Endothelial cell of umbilical vein (primary cell): Measurements from ENCODE around the gene COL1A1. TPM values are rescaled to one million over a fixed set of nuclear protein-coding genes. Genes with fewer than 3 reads are reported as not detected.

Source experiments
- BruUV-seq: library from RNA; stranded (reverse); fragments of 400-500 nt; replicated peaks from 2 replicates; lab custom pipeline; 2021; lab: Mats Ljungman, UMichigan
- CTCF ChIA-PET: fragments of 300-600, 350-600 bp; sonication (Branson Sonifier 250); formaldehyde crosslinking; loops from one replicate; lab custom pipeline; 2021; ENCODE audit warnings: antibody characterized with exemption, inconsistent platforms; lab: Charles Lee
- POLR2A ChIA-PET: fragments of 300-600, 350-600 bp; sonication (Branson Sonifier 250); formaldehyde crosslinking; loops from one replicate; lab custom pipeline; 2021; ENCODE audit warnings: antibody characterized with exemption, inconsistent platforms; lab: Charles Lee
- DNase-seq: peaks from one replicate; pipeline ENCODE4 v3.0.0-alpha.2; 2011; ENCODE audit warnings: low read depth, low spot score
- FAIRE-seq: peaks from 2 replicates; lab custom pipeline; 2011; peaks lifted over from hg19 to GRCh38; lab: Jason Lieb, UNC
- H2AFZ ChIP-seq: 2 replicates; pipeline ENCODE4 v1.6.0; 2012; ENCODE audit warnings: low read depth, low read length, control low read depth, inconsistent platforms
- H3K27ac ChIP-seq: 2 replicates; pipeline ENCODE4 v1.5.1; 2011; ENCODE audit warnings: low read depth, mild to moderate bottlenecking, control low read depth, low read length, moderate library complexity; ENCODE audit not compliant: insufficient read depth
- H3K27me3 ChIP-seq, 2 experiments: 2 replicates each; pipeline versions ENCODE4 v1.6.0 to v1.6.1; 2011; ENCODE audit warnings: low read length in 2 of 2, mixed read lengths in 1 of 2; ENCODE audit not compliant: control insufficient read depth in 2 of 2, insufficient read depth in 2 of 2
- H3K36me3 ChIP-seq, 2 experiments: 2 replicates in 1 of 2; 3 replicates in 1 of 2; pipeline ENCODE4 v1.5.1; 2011; ENCODE audit warnings: low read length in 2 of 2, mild to moderate bottlenecking in 1 of 2, moderate library complexity in 1 of 2; ENCODE audit not compliant: control insufficient read depth in 2 of 2, insufficient read depth in 2 of 2; ENCODE audit errors: extremely low read depth in 1 of 2
- H3K4me1 ChIP-seq: 3 replicates; pipeline ENCODE4 v1.5.1; 2011; ENCODE audit warnings: mild to moderate bottlenecking, low read length; ENCODE audit not compliant: control insufficient read depth, insufficient read depth; ENCODE audit errors: extremely low read depth
- H3K4me2 ChIP-seq: 2 replicates; pipeline ENCODE4 v1.6.1; 2011; ENCODE audit warnings: low read length, control low read depth, mixed read lengths; ENCODE audit not compliant: insufficient read depth
- H3K4me3 ChIP-seq, 3 experiments: fragments of 200-600 bp in 1 of 3; sonication (generic), shearing (Covaris generic) in 1 of 3; replicated peaks in 1 of 3; 2 replicates each; pipeline ENCODE4 v1.5.1; 2011 to 2016; ENCODE audit warnings: control low read depth in 3 of 3, low read length in 3 of 3, mild to moderate bottlenecking in 2 of 3, inconsistent platforms in 1 of 3, low read depth in 1 of 3, moderate library complexity in 1 of 3; ENCODE audit not compliant: insufficient read depth in 1 of 3
- H3K79me2 ChIP-seq: 2 replicates; pipeline ENCODE4 v1.6.0; 2012; ENCODE audit warnings: low read length, inconsistent platforms; ENCODE audit not compliant: control insufficient read depth, insufficient read depth
- H3K9ac ChIP-seq: replicated peaks from 2 replicates; pipeline ENCODE3; 2011; ENCODE audit warnings: low read length, control low read depth; ENCODE audit not compliant: insufficient read depth; ENCODE audit errors: extremely low read depth
- H3K9me1 ChIP-seq: replicated peaks from 3 replicates; pipeline ENCODE4 v1.6.0; 2011; ENCODE audit warnings: mild to moderate bottlenecking, low read length; ENCODE audit not compliant: control insufficient read depth, insufficient read depth; ENCODE audit errors: extremely low read depth
- H3K9me3 ChIP-seq: replicated peaks from 2 replicates; pipeline ENCODE4 v1.5.1; 2012; ENCODE audit warnings: low read length, inconsistent platforms; ENCODE audit not compliant: control insufficient read depth, insufficient read depth
- H4K20me1 ChIP-seq: replicated peaks from 2 replicates; pipeline ENCODE3; 2011; ENCODE audit warnings: mild to moderate bottlenecking, low read length; ENCODE audit not compliant: control insufficient read depth, insufficient read depth; ENCODE audit errors: extremely low read depth
- EZH2 ChIP-seq: IDR thresholded peaks from 2 replicates; pipeline ENCODE4 v1.6.1; 2012; ENCODE audit warnings: borderline replicate concordance, low read depth, mild to moderate bottlenecking, moderate library complexity, low read length, inconsistent platforms; ENCODE audit not compliant: severe bottlenecking
- FOS ChIP-seq: IDR thresholded peaks from 2 replicates; pipeline ENCODE4 v1.6.1; 2011; ENCODE audit warnings: mild to moderate bottlenecking, low read length, moderate library complexity, borderline replicate concordance; ENCODE audit not compliant: insufficient read depth
- GATA2 ChIP-seq: IDR thresholded peaks from 2 replicates; pipeline ENCODE4 v1.7.0; 2011; ENCODE audit warnings: low read depth, mild to moderate bottlenecking, moderate library complexity, mixed read lengths, low read length; ENCODE audit not compliant: insufficient read length, insufficient read depth
- JUN ChIP-seq: IDR thresholded peaks from 2 replicates; pipeline ENCODE4 v1.6.1; 2011; ENCODE audit warnings: borderline replicate concordance, low read depth; ENCODE audit not compliant: insufficient read length, insufficient read depth
- MYC ChIP-seq: IDR thresholded peaks from one replicate; pipeline ENCODE4 v1.6.1; 2011; ENCODE audit warnings: mild to moderate bottlenecking, low read depth, low read length
- POLR2A ChIP-seq: IDR thresholded peaks from 2 replicates; pipeline ENCODE4 v1.6.1; 2012; ENCODE audit warnings: low read depth, mild to moderate bottlenecking, control low read depth, low read length
- POLR2AphosphoS5 ChIP-seq: IDR thresholded peaks from 2 replicates; pipeline ENCODE4 v1.6.1; 2012; ENCODE audit warnings: low read depth, mild to moderate bottlenecking, control low read depth, low read length, moderate library complexity; ENCODE audit not compliant: insufficient read depth
- dilution Hi-C: fragments of 300-500 bp; cut with MboI; formaldehyde crosslinking; loops from one replicate; pipeline ENCODE4 v1.15.0; 2019; ENCODE audit warnings: low sequenced_read_pairs; ENCODE audit not compliant: extremely low pct_ligation_motif_present
- intact Hi-C: fragments of 100-400 bp; cut with micrococcal nuclease; formaldehyde crosslinking; loops from one replicate; pipeline ENCODE4 v1.10.0; 2022
- polyA plus RNA-seq, 4 experiments: library from polyadenylated mRNA; depleted of rRNA in 3 of 4; stranded (reverse) in 3 of 4; unstranded in 1 of 4; fragments of >200 nt; gene quantifications; 2 replicates each; pipeline versions ENCODE4 v1.2.1 to v1.2.3, GENCODE V29; 2011 to 2012; ENCODE audit warnings: missing spikeins in 1 of 4
- total RNA-seq: library from RNA; stranded (reverse); gene quantifications from 2 replicates; pipeline ENCODE4 v1.2.3, GENCODE V29; 2021
- TF ChIP-seq, protein P1 (sequence below): IDR thresholded peaks from 2 replicates; pipeline ENCODE4 v1.6.1; 2011; ENCODE audit not compliant: insufficient read depth, insufficient read length
- TF ChIP-seq, protein P2 (sequence below), 2 donors: IDR thresholded peaks; 1 replicate in 1 of 2; 2 replicates in 1 of 2; pipeline ENCODE4 v1.5.1; 2011; ENCODE audit warnings: low read length in 2 of 2, mild to moderate bottlenecking in 2 of 2, moderate library complexity in 2 of 2, control low read depth in 1 of 2, inconsistent platforms in 1 of 2, low read depth in 1 of 2; ENCODE audit not compliant: insufficient read depth in 1 of 2; ENCODE audit errors: extremely low read depth in 1 of 2

Gene COL1A1
- total and polyA plus RNA-seq, 2 donors (not counting 3 experiments of a cell fraction or from before 2014, with no cell fraction given): 0.07 TPM

DNA sequence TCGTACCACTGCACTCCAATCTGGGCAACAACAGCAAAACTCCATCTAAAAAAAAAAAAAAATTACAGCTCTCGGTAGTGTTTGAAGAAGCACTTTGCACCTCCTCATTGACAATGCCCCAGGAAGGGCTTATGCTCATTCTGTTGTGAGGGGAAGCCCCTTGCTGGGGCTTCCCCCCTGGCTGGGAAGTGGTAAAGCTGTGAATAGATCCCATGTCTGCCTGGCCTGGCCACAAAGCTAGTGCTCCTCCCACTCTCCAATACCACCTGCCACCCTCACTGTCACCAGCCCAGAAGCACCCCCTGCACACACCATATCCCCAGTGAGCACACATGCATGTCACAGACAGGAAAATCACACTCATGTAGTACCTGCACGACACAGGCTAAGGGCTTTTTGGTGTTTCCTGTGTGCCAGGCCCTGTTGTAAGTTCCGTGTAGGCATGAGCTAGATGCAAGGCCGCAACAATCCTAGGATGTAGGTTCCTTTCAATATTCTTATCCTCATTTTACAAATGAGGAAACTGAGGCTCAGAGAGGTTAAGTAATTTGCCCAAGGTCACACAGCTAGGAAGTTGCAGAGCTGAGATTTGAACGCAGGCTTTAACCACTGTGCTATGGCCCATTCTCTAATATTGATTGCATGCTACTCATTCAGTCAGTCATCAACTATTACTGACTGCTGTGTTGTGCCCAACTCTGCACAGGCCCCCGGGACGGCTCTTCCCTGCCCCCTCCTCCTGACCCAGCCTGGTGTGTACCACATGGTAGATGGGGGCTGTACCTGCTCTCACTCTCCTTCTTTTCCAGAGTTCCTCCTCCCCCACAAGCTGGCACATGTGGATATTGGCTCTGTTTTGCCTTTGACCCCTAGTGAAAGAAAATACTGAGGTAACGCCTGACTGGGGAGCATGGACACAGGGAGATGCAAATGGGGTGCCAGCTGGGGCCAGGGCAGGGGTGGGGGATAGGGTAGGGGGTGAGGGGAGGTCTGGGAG, 11.9 kb upstream of the COL1A1 start:
- DNase-seq: no peak
- dilution Hi-C loops: no loop called here
- Histone ChIP-seq H3K27ac (no peak overlapping the region), H3K79me2 (no peaks in the 10 kb centered on the region), H3K27me3 (peaks cover 17 to 18% of the 10 kb centered on the region in 2 experiments), H3K9me3 (no peaks in the 10 kb centered on the region), H3K9ac (no peak overlapping the region), H3K9me1 (no peaks in the 10 kb centered on the region), H3K36me3 (no peaks in the 10 kb centered on the region), H4K20me1 (no peaks in the 10 kb centered on the region), H3K4me1 (peaks cover 7% of the 10 kb centered on the region), H3K4me3 (no peak overlapping the region), H2AFZ (no peak overlapping the region), H3K4me2 (no peak overlapping the region)
- CTCF ChIA-PET: interaction anchor here (0.9 to 9.9 kb wide), 7 partner anchors 9 to 60 kb away, joined by 3 to 80 read pairs (median 5); partner anchors contain the start of genes COL1A1 and TMEM92
- intact Hi-C loops: no loop called here
- POLR2A ChIA-PET: no interaction called here
- TF ChIP-seq GATA2 (no peak), FOS (no peak), EZH2 (no peak), POLR2AphosphoS5 (no peak), POLR2A (no peak), JUN (no peak), MYC (no peak)
- TF ChIP-seq, protein P1, sequence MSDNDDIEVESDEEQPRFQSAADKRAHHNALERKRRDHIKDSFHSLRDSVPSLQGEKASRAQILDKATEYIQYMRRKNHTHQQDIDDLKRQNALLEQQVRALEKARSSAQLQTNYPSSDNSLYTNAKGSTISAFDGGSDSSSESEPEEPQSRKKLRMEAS: no peak
- TF ChIP-seq, protein P2, sequence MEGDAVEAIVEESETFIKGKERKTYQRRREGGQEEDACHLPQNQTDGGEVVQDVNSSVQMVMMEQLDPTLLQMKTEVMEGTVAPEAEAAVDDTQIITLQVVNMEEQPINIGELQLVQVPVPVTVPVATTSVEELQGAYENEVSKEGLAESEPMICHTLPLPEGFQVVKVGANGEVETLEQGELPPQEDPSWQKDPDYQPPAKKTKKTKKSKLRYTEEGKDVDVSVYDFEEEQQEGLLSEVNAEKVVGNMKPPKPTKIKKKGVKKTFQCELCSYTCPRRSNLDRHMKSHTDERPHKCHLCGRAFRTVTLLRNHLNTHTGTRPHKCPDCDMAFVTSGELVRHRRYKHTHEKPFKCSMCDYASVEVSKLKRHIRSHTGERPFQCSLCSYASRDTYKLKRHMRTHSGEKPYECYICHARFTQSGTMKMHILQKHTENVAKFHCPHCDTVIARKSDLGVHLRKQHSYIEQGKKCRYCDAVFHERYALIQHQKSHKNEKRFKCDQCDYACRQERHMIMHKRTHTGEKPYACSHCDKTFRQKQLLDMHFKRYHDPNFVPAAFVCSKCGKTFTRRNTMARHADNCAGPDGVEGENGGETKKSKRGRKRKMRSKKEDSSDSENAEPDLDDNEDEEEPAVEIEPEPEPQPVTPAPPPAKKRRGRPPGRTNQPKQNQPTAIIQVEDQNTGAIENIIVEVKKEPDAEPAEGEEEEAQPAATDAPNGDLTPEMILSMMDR (IDR thresholded peaks at IDR 0.05; ENCODE audit: extremely low read depth in 1 of 2, insufficient read depth in 1 of 2, low read depth in 1 of 2, low read length in 2 of 2): no peak
- BruUV-seq: no TSS peak
- no peak for FAIRE-seq
